Keratinocyte (primary cell): ENCODE measurements around the gene ROS1.

Source experiments
- EZH2 ChIP-seq: IDR thresholded peaks from one replicate; pipeline ENCODE4 v1.6.1; 2012; ENCODE audit warnings: inconsistent platforms, mild to moderate bottlenecking, low read length, moderate library complexity
- TF ChIP-seq, protein P1 (sequence below), 3 experiments: IDR thresholded peaks in 1 of 3; conservative IDR thresholded peaks in 1 of 3; optimal IDR thresholded peaks in 1 of 3; 2 replicates in 2 of 3; 3 replicates in 1 of 3; pipeline versions ENCODE3 to v1.5.1; 2011; ENCODE audit warnings: low read length in 3 of 3, mild to moderate bottlenecking in 3 of 3, moderate library complexity in 2 of 3, control low read depth in 1 of 3, inconsistent platforms in 1 of 3; ENCODE audit not compliant: insufficient read depth in 2 of 3; ENCODE audit errors: extremely low read depth in 1 of 3

DNA sequence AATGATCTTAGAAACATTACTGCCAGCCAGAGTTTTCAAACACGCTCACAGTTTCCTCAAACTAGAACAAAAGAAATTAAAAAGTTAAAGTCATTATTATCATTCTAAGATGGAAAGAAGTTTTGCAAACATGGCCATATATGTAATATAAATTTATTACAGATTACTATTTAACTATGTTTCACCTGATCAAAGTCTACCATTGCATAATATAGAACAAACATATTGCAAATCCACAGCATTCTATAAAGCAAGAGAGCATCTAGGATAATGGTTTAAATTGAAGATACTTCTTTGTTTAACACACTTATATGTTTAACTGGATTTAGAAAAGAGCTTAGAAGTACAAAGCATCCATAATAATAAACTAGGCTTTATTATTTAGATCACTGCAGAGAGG, 30.5 kb upstream of the ROS1 start:
- TF ChIP-seq, protein P1, sequence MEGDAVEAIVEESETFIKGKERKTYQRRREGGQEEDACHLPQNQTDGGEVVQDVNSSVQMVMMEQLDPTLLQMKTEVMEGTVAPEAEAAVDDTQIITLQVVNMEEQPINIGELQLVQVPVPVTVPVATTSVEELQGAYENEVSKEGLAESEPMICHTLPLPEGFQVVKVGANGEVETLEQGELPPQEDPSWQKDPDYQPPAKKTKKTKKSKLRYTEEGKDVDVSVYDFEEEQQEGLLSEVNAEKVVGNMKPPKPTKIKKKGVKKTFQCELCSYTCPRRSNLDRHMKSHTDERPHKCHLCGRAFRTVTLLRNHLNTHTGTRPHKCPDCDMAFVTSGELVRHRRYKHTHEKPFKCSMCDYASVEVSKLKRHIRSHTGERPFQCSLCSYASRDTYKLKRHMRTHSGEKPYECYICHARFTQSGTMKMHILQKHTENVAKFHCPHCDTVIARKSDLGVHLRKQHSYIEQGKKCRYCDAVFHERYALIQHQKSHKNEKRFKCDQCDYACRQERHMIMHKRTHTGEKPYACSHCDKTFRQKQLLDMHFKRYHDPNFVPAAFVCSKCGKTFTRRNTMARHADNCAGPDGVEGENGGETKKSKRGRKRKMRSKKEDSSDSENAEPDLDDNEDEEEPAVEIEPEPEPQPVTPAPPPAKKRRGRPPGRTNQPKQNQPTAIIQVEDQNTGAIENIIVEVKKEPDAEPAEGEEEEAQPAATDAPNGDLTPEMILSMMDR (optimal IDR thresholded peaks at IDR 0.05 in 1 of 3, IDR thresholded peaks at IDR 0.05 in 1 of 3, conservative IDR thresholded peaks at IDR 0.05 in 1 of 3; ENCODE audit: extremely low read depth in 1 of 3, insufficient read depth in 2 of 3, low read length in 3 of 3): no peak
- no peak for TF ChIP-seq EZH2
